ENCODE data around the gene SLC50A1.

Gene SLC50A1

DNA sequence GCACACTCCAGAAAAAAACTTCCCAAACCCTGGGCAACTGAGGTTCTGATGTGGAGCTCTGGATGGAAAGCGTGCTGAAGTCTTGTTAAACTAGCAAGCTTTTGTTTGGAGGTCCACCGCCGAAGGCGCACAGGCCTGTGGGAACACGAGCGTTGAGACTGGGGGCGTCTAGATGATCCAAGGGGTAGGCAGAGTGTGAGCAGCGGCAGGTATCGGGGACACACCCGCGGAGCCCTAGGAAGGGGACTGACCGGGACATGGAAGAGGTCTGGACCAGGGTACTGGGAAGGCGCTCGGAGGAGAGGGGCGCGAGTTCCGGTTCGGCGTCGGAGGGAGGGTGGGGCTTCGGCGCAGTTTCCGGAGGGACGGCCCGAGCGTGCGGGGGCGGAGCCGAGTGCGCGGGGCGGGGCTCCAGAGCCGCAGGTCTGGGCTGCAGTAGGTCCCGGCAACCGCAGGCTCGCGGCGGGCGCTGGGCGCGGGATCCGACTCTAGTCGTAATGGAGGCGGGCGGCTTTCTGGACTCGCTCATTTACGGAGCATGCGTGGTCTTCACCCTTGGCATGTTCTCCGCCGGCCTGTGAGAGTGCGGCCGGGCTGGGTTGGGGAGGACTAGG lies at the start of gene SLC50A1:
SLC50A1 (plus strand) TSS at position 438 of the 614 bp plus-strand sequence; CDS start at position 498, 60 bp downstream.
- DNase-seq = peak; percentile 93 to 98 (median 95)

GRCh38 chr1:155086128-155086741 lies 49.4 kb upstream of the SLC50A1 start:
- DNase-seq = peak; percentile 62 to 74 (median 68)

- DNase-seq = no peak
These were observed 48.7 kb upstream of the SLC50A1 start for GRCh38 chr1:155086856-155087535.

DNA sequence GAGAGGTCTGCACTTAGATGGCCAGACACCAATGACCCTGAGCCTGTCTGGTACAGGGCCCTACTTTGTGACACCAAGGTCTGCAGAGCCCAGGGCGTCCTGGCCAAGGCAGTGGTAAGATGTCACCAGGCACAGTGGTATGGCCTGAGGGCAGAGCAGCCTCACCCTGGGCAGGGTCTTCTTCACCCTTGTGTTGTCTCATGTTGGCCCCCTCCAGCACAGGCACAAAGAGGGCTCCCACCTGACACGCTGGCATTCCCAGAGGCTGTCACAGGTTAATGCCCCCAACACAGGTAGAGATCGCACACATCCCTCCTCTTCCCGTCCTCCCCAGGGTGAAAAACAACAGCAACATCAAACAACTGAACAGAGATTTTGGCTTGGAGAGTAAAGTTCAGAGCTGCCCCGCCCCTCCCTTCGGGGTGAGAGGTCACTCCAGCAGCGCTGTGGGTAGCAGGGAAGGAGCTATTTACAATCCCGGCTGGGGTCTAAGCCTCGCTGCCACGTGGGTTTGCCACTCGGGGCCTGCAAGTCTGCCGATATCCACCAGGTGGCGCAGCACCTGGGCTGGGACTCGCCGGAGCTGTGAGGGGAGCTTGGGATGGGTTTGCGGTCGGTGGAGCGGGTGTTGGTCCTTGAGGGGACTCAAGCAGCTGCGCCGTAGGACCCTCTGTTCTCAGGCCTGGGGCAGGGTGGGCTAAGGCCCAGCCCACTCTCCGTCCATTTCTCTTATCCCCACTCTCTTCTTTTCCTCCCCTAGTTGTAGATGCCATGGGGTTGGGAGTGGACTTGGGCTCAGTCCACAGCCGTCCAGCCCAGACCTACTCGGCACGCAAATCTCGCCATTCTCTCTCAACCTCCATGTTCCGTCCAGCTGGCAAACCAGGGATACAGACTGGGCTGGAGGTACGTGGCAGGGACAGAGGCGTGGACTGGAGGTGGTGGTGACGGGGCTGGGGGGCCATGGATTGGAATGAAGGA lies 44.3 kb upstream of the SLC50A1 start:
- peak; percentile 73 to 92 (median 87) for DNase-seq

DNA sequence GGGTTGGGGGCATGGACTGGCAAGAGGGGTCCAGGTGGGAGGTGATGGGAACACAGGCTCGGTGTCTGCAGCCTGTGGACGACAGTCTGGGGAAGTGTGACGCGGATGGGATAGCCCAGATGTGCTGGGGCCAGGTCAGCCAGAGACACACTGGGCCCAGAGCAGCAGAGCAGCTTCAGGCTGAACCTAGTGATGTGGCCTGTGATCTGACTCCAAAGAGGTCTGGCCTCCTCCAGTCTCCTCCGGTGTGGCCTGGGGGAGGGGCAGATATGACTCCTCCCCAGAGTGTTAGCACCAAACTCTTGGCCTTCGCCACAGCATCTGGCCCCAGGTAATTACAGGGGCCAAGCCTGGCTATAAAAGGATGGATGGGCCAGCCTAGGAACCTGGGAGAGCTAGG lies 43.5 kb upstream of the SLC50A1 start:
- no peak for DNase-seq

GRCh38 chr1:155092641-155093040 lies 43.0 kb upstream of the SLC50A1 start:
- DNase-seq = no peak

DNA sequence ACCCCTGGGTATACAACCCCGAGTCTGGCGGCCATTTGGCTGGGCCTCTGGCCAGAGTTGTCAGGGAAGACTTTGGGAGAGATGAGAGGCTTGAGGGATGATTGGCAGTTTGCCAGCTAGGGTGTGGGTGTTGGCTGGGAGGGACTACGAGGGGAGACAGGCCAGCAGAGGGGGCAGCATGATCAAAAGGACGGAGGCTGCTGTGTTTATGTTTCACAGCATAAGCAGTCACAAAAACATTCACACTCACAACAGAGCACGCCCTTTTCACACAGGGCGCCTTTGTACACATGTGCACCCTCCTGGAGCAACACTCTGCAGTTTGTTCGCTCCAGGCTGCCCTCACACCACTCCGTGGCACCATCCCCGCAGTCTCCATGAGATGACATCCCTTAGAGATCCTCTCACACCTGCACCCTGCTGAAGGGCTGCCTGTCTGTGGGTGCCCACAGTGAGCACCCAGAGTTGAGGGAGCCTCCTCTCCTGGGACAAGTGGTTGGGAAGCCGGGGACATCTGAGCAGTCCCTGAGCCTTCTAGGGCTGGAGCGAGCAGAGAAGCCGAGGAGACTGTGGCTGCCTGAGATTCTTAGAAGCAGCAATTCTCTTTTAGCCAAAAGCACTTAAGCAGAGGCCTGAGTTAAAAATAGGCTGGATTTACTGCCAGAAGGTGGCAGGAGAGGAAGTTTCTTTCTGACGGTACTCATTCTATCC lies 41.6 kb upstream of the SLC50A1 start:
- DNase-seq = peak in 2 of 3 experiments; percentile 79 to 94

DNA sequence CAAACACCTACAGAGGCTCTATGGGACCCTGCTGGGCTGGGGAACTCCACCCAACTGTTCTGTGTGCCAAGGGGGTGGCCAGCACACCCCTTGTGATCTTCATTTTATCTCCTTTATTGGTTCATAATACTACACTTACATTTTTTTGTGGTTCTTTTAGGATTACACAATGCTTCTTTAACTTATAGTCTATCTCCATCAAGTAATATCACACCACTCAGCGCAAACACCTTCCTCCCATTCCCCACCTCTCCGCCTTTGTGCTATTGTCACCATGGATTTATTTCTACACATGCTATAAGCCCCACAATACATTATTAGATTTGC lies 41.1 kb upstream of the SLC50A1 start:
- no peak for DNase-seq

DNA sequence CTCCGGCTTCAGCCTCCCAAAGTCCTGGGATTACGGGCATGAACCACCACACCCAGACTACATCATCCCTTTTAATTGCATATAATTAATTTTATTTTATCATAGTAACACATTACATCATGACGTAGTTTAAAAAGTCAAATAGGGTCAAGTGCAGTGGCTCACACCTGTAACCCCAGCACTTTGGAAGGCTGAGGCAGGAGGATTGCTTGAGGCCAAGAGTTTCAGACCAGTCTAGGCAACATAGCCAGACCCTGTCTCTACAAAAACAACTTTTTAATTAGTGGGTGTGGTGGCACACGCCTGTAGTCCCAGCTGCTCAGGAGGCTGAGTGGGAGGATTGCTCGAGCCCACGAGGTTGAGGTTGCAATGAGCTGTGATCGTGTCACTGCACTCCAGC lies 36.3 kb upstream of the SLC50A1 start:
- no peak for DNase-seq

DNA sequence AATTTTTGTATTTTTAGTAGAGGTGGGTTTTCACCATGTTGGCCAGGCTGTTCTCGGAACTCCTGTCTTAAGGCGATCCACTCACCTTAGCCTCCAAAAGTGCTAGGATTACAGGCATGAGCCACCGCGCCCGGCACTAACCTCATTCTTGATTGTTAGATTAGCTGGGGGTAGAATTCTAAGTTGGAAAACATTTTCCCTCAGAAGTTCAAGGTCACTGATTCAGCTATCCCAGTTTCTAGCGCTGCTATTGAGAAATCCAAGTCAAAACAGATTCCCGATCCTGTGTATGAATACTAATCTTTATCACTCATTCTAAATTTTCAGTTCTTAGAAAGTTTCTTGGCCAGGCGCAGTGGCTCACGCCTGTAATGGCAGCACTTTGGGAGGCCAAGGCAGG lies 32.3 kb upstream of the SLC50A1 start:
- DNase-seq = no peak

DNA sequence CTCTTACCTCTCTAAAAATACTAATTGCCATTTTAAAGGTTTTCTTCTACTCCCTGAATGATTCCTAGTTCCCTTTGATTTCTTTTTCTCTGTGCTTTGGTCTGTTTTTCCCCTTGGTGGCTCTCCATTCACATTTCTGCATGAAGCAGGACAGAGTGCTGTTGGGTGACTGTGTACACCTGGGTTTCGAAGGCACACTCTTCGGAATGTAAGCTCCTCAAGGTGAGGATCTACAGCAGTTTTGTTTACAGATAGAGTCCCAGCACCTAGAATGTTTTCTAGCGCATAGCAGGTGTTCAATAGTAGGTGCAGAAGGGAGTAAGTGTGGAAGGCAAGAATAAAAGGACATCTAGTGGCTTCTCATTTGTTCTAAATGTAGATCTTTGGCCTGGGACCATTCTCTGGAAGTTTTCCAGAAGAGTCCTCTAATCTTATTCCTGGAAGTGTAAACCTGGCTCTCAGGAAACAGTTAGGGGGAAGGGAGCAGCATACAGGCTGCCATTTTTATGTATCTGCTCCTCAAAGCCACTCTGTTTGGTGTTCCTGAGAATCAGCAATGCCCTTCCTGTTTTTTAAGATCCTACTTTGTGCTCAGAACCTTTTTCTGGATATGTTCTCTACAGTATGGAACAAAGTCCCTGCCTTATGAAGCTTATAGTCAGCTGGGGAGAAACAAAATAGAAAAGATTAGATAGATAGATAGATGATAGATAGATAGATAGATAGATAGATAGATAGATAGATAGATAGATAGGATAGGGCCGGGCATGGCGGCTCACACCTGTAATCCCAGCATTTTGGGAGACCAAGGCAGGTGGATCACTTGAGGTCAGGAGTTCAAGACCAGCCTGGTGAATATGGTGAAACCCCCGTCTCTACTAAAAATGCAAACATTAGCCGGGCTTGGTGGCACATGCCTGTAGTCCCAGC lies 30.8 kb upstream of the SLC50A1 start:
- DNase-seq = no peak

DNA sequence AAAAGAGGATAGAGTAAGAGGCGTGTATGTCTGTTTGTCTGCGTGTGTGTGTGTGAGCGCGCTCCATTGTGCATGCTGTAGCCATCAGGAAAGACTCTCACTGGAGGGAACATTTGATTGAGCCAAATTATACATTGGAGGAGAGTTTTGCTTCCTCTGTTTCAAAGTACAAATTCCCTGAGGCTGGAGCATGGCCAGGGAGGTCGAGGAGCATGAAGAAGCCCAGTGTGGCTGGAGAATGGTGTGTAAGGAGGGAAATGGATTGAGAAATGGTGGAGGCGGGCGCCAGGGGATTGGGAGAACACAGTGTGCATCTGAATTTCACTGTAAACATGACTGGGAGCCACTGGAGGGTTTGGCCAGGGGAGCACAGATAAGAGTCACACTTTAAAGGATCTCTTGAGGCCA lies 30.0 kb upstream of the SLC50A1 start:
- DNase-seq = no peak

GRCh38 chr1:155106862-155107261 lies 28.8 kb upstream of the SLC50A1 start:
- peak in 2 of 3 experiments; percentile 44 to 55 for DNase-seq

GRCh38 chr1:155107309-155108264 lies 28.1 kb upstream of the SLC50A1 start:
- no peak for DNase-seq

DNA sequence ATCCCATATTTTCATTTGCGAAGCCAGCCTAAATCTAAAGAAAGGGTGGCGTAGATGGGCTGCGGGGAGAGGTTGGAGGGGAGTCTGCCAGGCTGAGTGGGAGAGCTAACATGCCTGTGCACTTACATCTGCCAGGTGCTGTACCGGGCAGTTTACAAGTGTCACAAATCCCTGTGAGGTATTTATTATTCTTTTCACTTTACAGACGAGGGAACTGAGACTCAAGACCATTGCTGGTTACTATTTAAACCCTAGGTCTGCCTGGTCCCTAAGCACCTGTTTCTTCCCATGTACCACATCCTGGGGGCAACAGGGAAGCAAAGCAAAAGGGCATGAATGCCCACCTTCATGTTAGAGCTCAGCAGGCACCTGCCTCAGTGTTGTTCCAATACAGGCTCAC lies 27.4 kb upstream of the SLC50A1 start:
- no peak for DNase-seq

GRCh38 chr1:155110381-155110780 lies 25.3 kb upstream of the SLC50A1 start:
- DNase-seq = no peak

DNA sequence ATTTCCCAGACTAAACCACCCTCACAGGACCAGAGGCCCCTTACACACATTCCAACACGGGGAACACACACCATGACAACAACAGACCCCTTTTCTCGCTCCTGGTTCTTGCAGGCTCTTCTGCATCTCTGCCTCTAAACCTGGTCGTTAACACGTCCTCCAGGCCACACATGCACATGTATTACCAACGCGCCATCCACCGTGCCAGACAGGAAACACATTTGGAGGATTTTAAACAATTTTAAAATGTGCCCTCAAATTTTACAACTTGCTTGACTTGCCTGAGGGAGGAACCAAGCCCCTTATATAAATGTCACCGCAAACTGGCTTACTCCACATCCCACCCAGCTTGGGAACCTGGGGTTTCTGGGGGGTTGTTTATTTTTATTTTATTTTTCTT lies 24.8 kb upstream of the SLC50A1 start:
- DNase-seq = no peak

- peak in 2 of 3 experiments; percentile 10 to 62 for DNase-seq
These were observed 22.1 kb upstream of the SLC50A1 start for GRCh38 chr1:155113450-155113980.

GRCh38 chr1:155116113-155116764 lies 19.4 kb upstream of the SLC50A1 start:
- DNase-seq = no peak
